Measurements from ENCODE around the gene ZNF223.

The ZNF223 gene

GRCh38 chr19:44072543-44073401 lies 20.9 kb downstream of the ZNF223 start:
- no peak for DNase-seq

GRCh38 chr19:44076325-44076724 lies 24.5 kb downstream of the ZNF223 start:
- DNase-seq, result no peak

- no peak for DNase-seq
Observed at GRCh38 chr19:44092108-44092507, 40.3 kb downstream of the ZNF223 start.

GRCh38 chr19:44093931-44094765 lies 42.3 kb downstream of the ZNF223 start, which contains the start of gene ZNF224:
ZNF224 (plus strand) TSS chr19:44094361; CDS start chr19:44097874, 3,513 bp downstream.
- DNase-seq, result peak; percentile 72 to 74

- DNase-seq, result no peak
Observed at GRCh38 chr19:44107751-44108150, 55.9 kb downstream of the ZNF223 start.

- DNase-seq, result no peak
Observed at GRCh38 chr19:44109458-44109857, 57.6 kb downstream of the ZNF223 start.

- no peak for DNase-seq
Observed at GRCh38 chr19:44111910-44112463, 60.2 kb downstream of the ZNF223 start.

- no peak for DNase-seq
Observed at GRCh38 chr19:44112802-44113137, 60.9 kb downstream of the ZNF223 start.

- peak; percentile 63 to 75 for DNase-seq
Observed at GRCh38 chr19:44113138-44113783, 61.4 kb downstream of the ZNF223 start, which contains the start of gene ZNF225. ZNF225 (plus strand) TSS chr19:44113399; CDS start chr19:44115828, 2,429 bp downstream.

- DNase-seq, result no peak
Observed at GRCh38 chr19:44113784-44114390, 62.1 kb downstream of the ZNF223 start.
